ENCODE results near the gene TNFRSF4. TPM values are rescaled to one million over a fixed set of nuclear protein-coding genes. Genes with fewer than 3 reads are reported as not detected.

The TNFRSF4 gene
- total and polyA plus RNA-seq, 9 of the 15 experiments (the other 6 are each of a cell fraction or from before 2014, with no cell fraction given), result 0.07 to 0.44 (median 0.19) TPM; not detected in 5

- no TSS peak for BruUV-seq (replicated peaks)
- WGBS (ENCODE audit: insufficient coverage, low coverage, missing lambda C conversion rate), result 22% methylated on average over 32 of the region's 32 CpGs
- POLR2A ChIA-PET, result interaction anchor here (1.1 kb wide), 1 partner anchor 21 kb away, joined by 3 read pairs; no protein-coding TSS in a partner anchor
- Histone ChIP-seq H3K4me1 (replicated peaks in 1 of 2; ENCODE audit: control insufficient read depth in 2 of 2, insufficient read depth in 2 of 2, low read length in 2 of 2) (peaks cover 0 to 68% of the 10 kb centered on the region in 2 experiments; a peak in 2 of 5 replicates), H3K79me2 (ENCODE audit: control insufficient read depth, insufficient read depth, low read length) (no peaks in the 10 kb centered on the region), H3K9me3 (replicated peaks; ENCODE audit: control insufficient read depth, insufficient read depth, low read depth, low read length) (0 out of 2 replicates have a peak, but pooled peaks cover 1% of the 10 kb centered on the region), H4K20me1 (replicated peaks; ENCODE audit: control insufficient read depth, insufficient read depth, low read length) (peaks cover 6% of the 10 kb centered on the region; the same call in 1 of the 2 replicates), H3K27me3 (ENCODE audit: control insufficient read depth in 2 of 2, insufficient read depth in 2 of 2, low read length in 2 of 2) (peaks cover 59 to 88% of the 10 kb centered on the region in 2 experiments), H3K9ac (ENCODE audit: insufficient read depth in 1 of 2, low read depth in 2 of 2, low read length in 2 of 2) (0 out of 4 replicates have a peak overlapping the region, but pooled peaks of 1 of the 2 experiments have one; percentile 29), H3K4me3 (no peak overlapping the region), H3K27ac (ENCODE audit: extremely low read depth, low read depth, low read length) (no peak overlapping the region), H3K36me3 (ENCODE audit: control insufficient read depth, insufficient read depth, low read length) (no peaks in the 10 kb centered on the region), H3K4me2 (ENCODE audit: insufficient read depth, low read length) (no peak overlapping the region), H3K9me1 (ENCODE audit: control insufficient read depth, insufficient read depth, low read length) (no peaks in the 10 kb centered on the region), H2AFZ (ENCODE audit: low read depth, low read length) (no peak overlapping the region)
- DNase-seq (ENCODE audit: extremely low read depth in 1 of 4, low spot score in 3 of 4) (peak in 1 of 4 experiments; percentile 11), FAIRE-seq (no peak), ATAC-seq (no peak)
- intact Hi-C loops (cut with micrococcal nuclease), result no loop called here
- CTCF ChIA-PET (ENCODE audit: low intra/inter-chr PET ratio), result no interaction called here
- TF ChIP-seq STAT6 (CRISPR knock-in tag; IDR thresholded peaks at IDR 0.05), result no peak
- TF ChIP-seq CC2D1A (IDR thresholded peaks at IDR 0.05), result no peak
- TF ChIP-seq CREB3L1 (IDR thresholded peaks at IDR 0.05; ENCODE audit: borderline replicate concordance, low read depth), result no peak
- no peak for TF ChIP-seq CBFA2T3 (IDR thresholded peaks at IDR 0.05)
- peak; percentile 32 for TF ChIP-seq HMGN3 (IDR thresholded peaks at IDR 0.05; ENCODE audit: borderline replicate concordance, extremely low read depth, insufficient read length, low read depth, low read length)
- in situ Hi-C loops (cut with MboI), result no loop called here
Measured at GRCh38 chr1:1173061-1173792, 40.7 kb downstream of the TNFRSF4 start.

Measured in K562 (cell line).